NCI-H146 (cell line): ENCODE data around the gene TMEM207.

Experiments used
- DNase-seq: peaks from one replicate; lab custom pipeline; 2025; lab: John Stamatoyannopoulos, UW

The TMEM207 gene

DNA sequence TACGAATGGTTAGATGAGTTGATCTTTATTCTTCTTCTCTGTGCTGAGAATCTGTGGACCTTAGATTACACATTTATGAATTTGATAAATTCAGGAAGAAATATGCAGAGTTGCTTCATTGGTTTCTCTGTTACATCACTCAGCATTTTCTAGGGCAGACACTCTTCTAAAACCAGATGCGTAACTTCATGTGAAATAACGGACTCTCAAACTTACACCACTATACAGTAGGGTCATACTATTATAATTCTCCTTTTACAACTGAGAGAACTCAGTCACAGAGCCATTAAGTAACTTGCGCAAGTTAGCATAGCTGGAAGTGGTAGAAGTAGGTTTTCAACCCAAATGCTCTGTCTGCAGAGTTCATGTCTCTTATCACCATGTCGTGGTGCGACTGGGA, 5.7 kb downstream of the TMEM207 start:
- DNase-seq = no peak

GRCh38 chr3:190443257-190443656, 6.4 kb downstream of the TMEM207 start:
- no peak for DNase-seq

- no peak for DNase-seq
Observed at GRCh38 chr3:190442240-190442639, 7.5 kb downstream of the TMEM207 start.

GRCh38 chr3:190436331-190436730, 13.4 kb downstream of the TMEM207 start:
- no peak for DNase-seq

- DNase-seq = no peak
Observed at GRCh38 chr3:190435618-190436017, 14.1 kb downstream of the TMEM207 start.

GRCh38 chr3:190433626-190434025, 16.1 kb downstream of the TMEM207 start:
- no peak for DNase-seq

DNA sequence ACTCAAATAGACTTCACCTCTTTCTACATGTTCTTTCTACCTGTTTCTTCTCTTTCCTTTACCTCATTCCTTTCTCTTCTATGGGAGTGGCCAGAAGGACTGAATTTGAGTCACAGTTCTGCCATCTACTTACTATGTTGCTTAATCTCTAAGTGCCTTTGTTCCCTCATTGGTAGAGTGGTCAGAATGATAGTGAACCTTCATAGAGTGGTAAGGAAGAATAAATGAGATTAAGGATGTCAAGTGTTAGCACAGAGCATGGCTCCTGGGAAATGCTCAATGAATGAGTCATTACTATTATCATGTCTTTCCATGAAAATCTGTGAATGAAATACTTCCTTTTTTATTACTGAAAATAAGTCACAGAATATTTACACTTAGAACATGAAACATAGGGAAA, 17.5 kb downstream of the TMEM207 start:
- no peak for DNase-seq

- no peak for DNase-seq
Observed at GRCh38 chr3:190430906-190431305, 18.8 kb downstream of the TMEM207 start.

DNA sequence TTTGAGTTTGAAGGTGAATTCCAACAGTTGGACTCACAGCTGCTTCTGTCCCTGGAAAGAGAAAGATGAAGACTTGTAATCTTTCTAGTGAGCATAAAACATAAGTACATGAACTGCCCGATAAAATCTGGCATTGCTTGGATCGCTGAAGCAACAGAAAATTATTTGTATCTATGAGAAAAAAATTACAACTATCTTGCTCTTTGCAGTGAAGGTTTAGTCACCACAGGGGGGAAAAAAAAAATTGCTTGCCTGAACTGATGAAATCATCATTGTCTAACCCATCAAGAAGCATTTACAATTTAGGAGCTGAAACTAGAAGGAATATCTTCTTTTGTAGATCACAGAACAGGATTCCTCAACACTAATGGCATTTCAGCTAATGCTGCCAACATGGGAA, 20.0 kb downstream of the TMEM207 start:
- no peak for DNase-seq

GRCh38 chr3:190426806-190427507, 22.7 kb downstream of the TMEM207 start:
- DNase-seq = no peak

GRCh38 chr3:190425833-190426232, 23.9 kb downstream of the TMEM207 start:
- DNase-seq = no peak

GRCh38 chr3:190424478-190425439, 24.9 kb downstream of the TMEM207 start:
- peak; percentile 88 for DNase-seq

- DNase-seq = no peak
Observed at GRCh38 chr3:190424108-190424477, 25.6 kb downstream of the TMEM207 start.

DNA sequence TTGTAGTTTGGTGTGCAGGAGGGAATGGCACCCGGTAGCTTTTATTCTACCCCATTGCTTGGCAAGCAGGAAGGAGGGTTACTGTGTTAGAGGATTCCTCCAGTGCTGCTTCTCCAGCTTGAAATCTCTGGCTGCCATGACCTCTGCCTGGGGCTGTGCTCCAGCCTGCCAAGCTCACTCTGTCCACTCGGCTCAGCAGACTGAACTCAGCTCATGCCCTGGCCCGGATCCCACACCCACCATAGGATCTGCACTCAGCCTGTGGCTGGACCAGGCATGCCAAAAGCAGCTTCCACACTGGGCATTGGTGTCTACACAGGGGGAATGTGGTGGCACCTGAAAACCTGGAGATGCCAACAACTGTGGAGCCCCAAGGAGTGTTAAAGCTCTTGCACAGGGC, 35.4 kb downstream of the TMEM207 start:
- DNase-seq = no peak

GRCh38 chr3:190404715-190405114, 45.0 kb downstream of the TMEM207 start:
- DNase-seq = no peak

DNA sequence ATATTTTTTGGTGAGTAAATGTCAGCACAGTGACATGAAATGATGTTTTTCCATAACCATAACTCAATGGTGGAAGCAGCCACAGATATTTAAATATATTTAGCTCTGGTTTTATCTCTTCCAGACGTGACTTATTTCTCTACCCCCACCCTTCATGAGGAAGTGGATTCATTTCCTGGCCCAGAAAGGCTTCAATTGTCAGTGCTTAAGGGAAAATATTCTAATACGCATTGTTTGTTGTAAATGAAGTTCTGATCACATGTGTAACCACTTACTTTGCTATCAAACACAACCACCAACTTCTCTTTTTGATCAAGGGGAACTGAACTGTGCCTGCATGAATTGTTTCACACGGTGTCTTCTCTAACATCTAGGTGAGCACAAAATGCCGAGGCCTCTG, 47.7 kb downstream of the TMEM207 start:
- no peak for DNase-seq

DNA sequence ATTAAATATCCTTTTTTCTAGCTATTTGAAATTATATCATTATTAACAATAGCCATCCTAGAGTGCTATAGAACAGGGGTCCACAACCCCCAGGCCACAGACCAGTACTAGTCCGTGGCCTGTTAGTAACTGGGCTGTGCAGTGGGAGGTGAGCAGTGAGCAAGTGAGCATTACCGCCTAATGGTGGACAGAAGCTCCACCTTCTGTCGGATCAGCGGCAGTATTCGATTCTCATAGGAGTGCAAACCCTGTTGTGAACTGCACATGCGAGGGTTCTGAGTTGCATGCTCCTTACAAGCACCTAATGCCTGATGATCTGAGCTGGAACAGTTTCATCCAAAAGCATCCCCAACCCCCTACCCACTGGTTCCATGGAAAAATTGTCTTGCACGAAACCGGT, 50.0 kb downstream of the TMEM207 start:
- no peak for DNase-seq

- no peak for DNase-seq
Observed at GRCh38 chr3:190397889-190398288, 51.8 kb downstream of the TMEM207 start.

GRCh38 chr3:190396001-190396400, 53.7 kb downstream of the TMEM207 start:
- no peak for DNase-seq

GRCh38 chr3:190388703-190389102, 61.0 kb downstream of the TMEM207 start:
- DNase-seq = no peak

DNA sequence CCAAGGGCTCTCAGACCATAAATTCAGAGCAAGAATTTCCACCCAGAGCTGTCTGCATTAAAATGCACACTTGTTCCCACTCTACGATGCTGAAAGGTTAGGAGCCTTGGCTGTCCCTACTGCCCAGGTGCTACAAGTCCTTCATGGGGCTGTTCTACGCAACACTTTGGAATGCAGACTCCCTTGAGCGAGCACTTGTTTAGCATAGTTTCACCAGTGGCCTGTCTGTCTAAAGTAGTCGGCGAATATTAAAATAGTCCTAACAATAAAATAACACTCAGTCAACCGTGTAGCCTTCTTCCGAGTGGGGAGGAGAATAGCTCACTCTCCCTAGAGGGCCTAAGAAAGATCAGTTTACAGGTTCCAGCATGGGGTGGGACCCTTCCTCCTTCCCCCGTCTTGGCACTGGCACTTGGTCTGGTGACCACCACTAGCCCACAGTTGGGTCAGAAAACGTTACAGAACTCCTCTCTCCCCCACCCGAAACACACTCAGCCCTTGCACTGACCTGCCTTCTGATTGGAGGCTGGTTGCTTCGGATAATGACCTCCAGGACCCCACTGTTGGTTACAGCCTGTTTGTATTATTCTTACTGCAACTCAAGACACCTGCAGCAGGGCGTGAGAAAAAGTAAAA, 62.0 kb downstream of the TMEM207 start, which contains the start of gene CLDN16:
TSS of gene CLDN16 (plus strand) at position 586 of the 636 bp plus-strand sequence. CDS start 167 bp downstream, outside the sequence.
- DNase-seq = no peak
